Limb (tissue), 2 donors: ENCODE measurements around the gene PPA1.
"Not testable (repeated sequence)": the region's sequence is repeated elsewhere in the genome, so short reads cannot be mapped to it uniquely, and the experiment has no call there.

ENCODE experiments used
- DNase-seq, 2 donors: peaks; one replicate each; pipeline ENCODE4 v3.0.0-alpha.2; 2016; ENCODE audit errors: extremely low spot score in 2 of 2

Gene PPA1

GRCh38 chr10:70233109-70233938 is at the start of gene PPA1:
Gene PPA1 (minus strand): TSS chr10:70233429. CDS start chr10:70233327, 102 bp downstream.
- DNase-seq, result peak; percentile 98 to 99

- no peak for DNase-seq
These were observed 48.4 kb upstream of the PPA1 start for GRCh38 chr10:70281609-70282008.

- DNase-seq, result no peak
These were observed 46.9 kb upstream of the PPA1 start for GRCh38 chr10:70280099-70280498.

- no peak for DNase-seq
These were observed 44.3 kb upstream of the PPA1 start for GRCh38 chr10:70277396-70278030.

GRCh38 chr10:70274643-70275042 is 41.4 kb upstream of the PPA1 start:
- no peak for DNase-seq

GRCh38 chr10:70272925-70273316 is 39.7 kb upstream of the PPA1 start:
- no peak for DNase-seq

GRCh38 chr10:70271996-70272924 is 39.0 kb upstream of the PPA1 start:
- no peak for DNase-seq

- no peak for DNase-seq
These were observed 37.7 kb upstream of the PPA1 start for GRCh38 chr10:70270952-70271351.

- no peak for DNase-seq
These were observed 36.5 kb upstream of the PPA1 start for GRCh38 chr10:70269741-70270140.

- DNase-seq, result no peak
These were observed 35.1 kb upstream of the PPA1 start for GRCh38 chr10:70268376-70268775.

- no peak for DNase-seq
These were observed 34.1 kb upstream of the PPA1 start for GRCh38 chr10:70267161-70267933.

- no peak for DNase-seq
These were observed 33.5 kb upstream of the PPA1 start for GRCh38 chr10:70266701-70267100.

GRCh38 chr10:70266056-70266455 is 32.8 kb upstream of the PPA1 start:
- DNase-seq, result no peak

- no peak for DNase-seq
These were observed 31.9 kb upstream of the PPA1 start for GRCh38 chr10:70265032-70265689.

- no peak for DNase-seq
These were observed 27.5 kb upstream of the PPA1 start for GRCh38 chr10:70260734-70261133.

GRCh38 chr10:70260259-70260658 is 27.0 kb upstream of the PPA1 start:
- DNase-seq, result no peak

- DNase-seq, result no peak
These were observed 25.0 kb upstream of the PPA1 start for GRCh38 chr10:70258216-70258615.

- DNase-seq, result not testable (repeated sequence)
These were observed 24.6 kb upstream of the PPA1 start for GRCh38 chr10:70257816-70258215.

GRCh38 chr10:70256463-70256862 is 23.2 kb upstream of the PPA1 start:
- DNase-seq, result no peak
